ENCODE data around the gene ABCA1. TPM values are rescaled to one million over a fixed set of nuclear protein-coding genes. Genes with fewer than 3 reads are reported as not detected.

The ABCA1 gene
- total RNA-seq, 2 experiments from 2014 or later = 8.0 to 14.0 TPM

- H3K9me3 ChIP-seq (ENCODE audit: low read length) = no peaks in the 10 kb centered on the region
- H3K9me2 ChIP-seq (ENCODE audit: insufficient read depth, low read length) = no peaks in the 10 kb centered on the region
- intact Hi-C loops (cut with micrococcal nuclease; ENCODE audit: unreplicated experiment) = loop anchor here (2.0 to 10.0 kb wide), 4 partner anchors 26 to 946 kb away; partner anchors contain the start of genes SMC2 and TMEM38B
- TF ChIP-seq CTCF (conservative IDR thresholded peaks at IDR 0.05; ENCODE audit: low read length) = no peak
- TF ChIP-seq EZH2phosphoT487 (IDR thresholded peaks at IDR 0.05; ENCODE audit: borderline replicate concordance, low read depth, low read length) = no peak
- ChIA-PET CTCF (ENCODE audit: unreplicated experiment) (interaction anchor here (0.6 kb wide), 1 partner anchor 12 kb away, joined by 3 read pairs; no protein-coding TSS in a partner anchor), POLR2A (interaction anchor here (0.5 to 4.3 kb wide), 19 partner anchors 8 to 970 kb away, joined by 3 to 52 read pairs (median 3); partner anchors contain the start of gene SMC2)
- H3K4me3 ChIP-seq (ENCODE audit: low read depth, low read length, poor library complexity, severe bottlenecking) = peak overlapping the region; percentile 93
- BruUV-seq (replicated peaks) = TSS peak; percentile 61
- H3K27ac ChIP-seq (ENCODE audit: low read depth, low read length, poor library complexity, severe bottlenecking) = peak overlapping the region; percentile 78
- peak overlapping the region; percentile 82 for H2AFZ ChIP-seq (ENCODE audit: low read length)
- no peaks in the 10 kb centered on the region for H4K20me1 ChIP-seq (ENCODE audit: insufficient read depth, low read length)
- peak; percentile 17 for DNase-seq (ENCODE audit: low spot score)
- peak overlapping the region; percentile 97 for H3K4me2 ChIP-seq (ENCODE audit: low read length)
- peaks cover 39% of the 10 kb centered on the region for H3K4me1 ChIP-seq (ENCODE audit: insufficient read depth, low read length, poor library complexity, severe bottlenecking)
- H3K36me3 ChIP-seq (ENCODE audit: insufficient read depth, low read length) = peaks cover 28% of the 10 kb centered on the region
- H3K79me2 ChIP-seq (ENCODE audit: insufficient read depth, low read depth, low read length) = peaks cover 34% of the 10 kb centered on the region; the same call in 1 of the 2 replicates
Observed at GRCh38 chr9:104748359-104749031, 179.5 kb downstream of the ABCA1 start.

- Histone ChIP-seq H3K9me2 (ENCODE audit: insufficient read depth, low read length) (no peaks in the 10 kb centered on the region), H3K9me3 (ENCODE audit: low read length) (no peaks in the 10 kb centered on the region), H2AFZ (ENCODE audit: low read length) (peak within 1 kb of the TSS; percentile 82), H3K36me3 (ENCODE audit: insufficient read depth, low read length) (peaks cover 22% of the 10 kb centered on the region), H4K20me1 (ENCODE audit: insufficient read depth, low read length) (no peaks in the 10 kb centered on the region), H3K4me2 (ENCODE audit: low read length) (peak within 1 kb of the TSS; percentile 97), H3K79me2 (ENCODE audit: insufficient read depth, low read depth, low read length) (peaks cover 34% of the 10 kb centered on the region; the same call in 1 of the 2 replicates), H3K27ac (ENCODE audit: low read depth, low read length, poor library complexity, severe bottlenecking) (peak within 1 kb of the TSS; percentile 78), H3K4me3 (ENCODE audit: low read depth, low read length, poor library complexity, severe bottlenecking) (peak within 1 kb of the TSS; percentile 93), H3K4me1 (ENCODE audit: insufficient read depth, low read length, poor library complexity, severe bottlenecking) (peaks cover 43% of the 10 kb centered on the region)
- ChIA-PET POLR2A (interaction anchor here (0.5 to 4.3 kb wide), 21 partner anchors 8 to 658 kb away, joined by 3 to 52 read pairs (median 4); partner anchors contain the start of gene SMC2), CTCF (ENCODE audit: unreplicated experiment) (interaction anchor here (0.5 kb wide), 1 partner anchor 480 kb away, joined by 4 read pairs; no protein-coding TSS in a partner anchor)
- BruUV-seq (replicated peaks) = no TSS peak
- peak; percentile 88 for DNase-seq (ENCODE audit: low spot score)
- TF ChIP-seq EZH2phosphoT487 (IDR thresholded peaks at IDR 0.05; ENCODE audit: borderline replicate concordance, low read depth, low read length) = no peak
- intact Hi-C loops (cut with micrococcal nuclease; ENCODE audit: unreplicated experiment) = loop anchor here (2.0 to 10.0 kb wide), 4 partner anchors 27 to 947 kb away; partner anchors contain the start of genes SMC2 and TMEM38B
Observed at GRCh38 chr9:104747565-104748358, 180.2 kb downstream of the ABCA1 start, which contains the start of gene NIPSNAP3A. TSS of gene NIPSNAP3A (plus strand) at chr9:104747683. CDS start at chr9:104747793, 110 bp downstream.

GRCh38 chr9:104747245-104747564 lies 180.8 kb downstream of the ABCA1 start:
- intact Hi-C loops (cut with micrococcal nuclease; ENCODE audit: unreplicated experiment) = loop anchor here (5.0 to 10.0 kb wide), 2 partner anchors 655 to 948 kb away; partner anchors contain the start of genes SMC2 and TMEM38B
- TF ChIP-seq EZH2phosphoT487 (IDR thresholded peaks at IDR 0.05; ENCODE audit: borderline replicate concordance, low read depth, low read length) = no peak
- TF ChIP-seq CTCF (conservative IDR thresholded peaks at IDR 0.05; ENCODE audit: low read length) = no peak
- no TSS peak for BruUV-seq (replicated peaks)
- no peak for DNase-seq (ENCODE audit: low spot score)
- H4K20me1 ChIP-seq (ENCODE audit: insufficient read depth, low read length) = no peaks in the 10 kb centered on the region
- H3K36me3 ChIP-seq (ENCODE audit: insufficient read depth, low read length) = peaks cover 17% of the 10 kb centered on the region
- POLR2A ChIA-PET = interaction anchor here (0.6 to 4.3 kb wide), 12 partner anchors 9 to 658 kb away, joined by 3 to 52 read pairs (median 8); partner anchors contain the start of gene SMC2
- no peaks in the 10 kb centered on the region for H3K9me3 ChIP-seq (ENCODE audit: low read length)
- peaks cover 43% of the 10 kb centered on the region for H3K4me1 ChIP-seq (ENCODE audit: insufficient read depth, low read length, poor library complexity, severe bottlenecking)
- CTCF ChIA-PET (ENCODE audit: unreplicated experiment) = no interaction called here
- peak overlapping the region; percentile 97 for H3K4me2 ChIP-seq (ENCODE audit: low read length)
- H3K79me2 ChIP-seq (ENCODE audit: insufficient read depth, low read depth, low read length) = peaks cover 34% of the 10 kb centered on the region; the same call in 1 of the 2 replicates
- H3K9me2 ChIP-seq (ENCODE audit: insufficient read depth, low read length) = no peaks in the 10 kb centered on the region
- H3K27ac ChIP-seq (ENCODE audit: low read depth, low read length, poor library complexity, severe bottlenecking) = peak overlapping the region; percentile 78
- peak overlapping the region; percentile 82 for H2AFZ ChIP-seq (ENCODE audit: low read length)
- peak overlapping the region; percentile 93 for H3K4me3 ChIP-seq (ENCODE audit: low read depth, low read length, poor library complexity, severe bottlenecking)
